Endothelial cell (in vitro differentiated cells): ENCODE data around the gene MADCAM1. TPM values are rescaled to one million over a fixed set of nuclear protein-coding genes. Genes with fewer than 3 reads are reported as not detected.

Experiments used
- DNase-seq: peaks from one replicate; pipeline ENCODE4 v3.0.0; 2021; ENCODE audit warnings: low spot score
- H3K27ac Mint-ChIP-seq: one replicate; pipeline ENCODE4 v1.8.0; 2021; ENCODE audit warnings: mixed read lengths, inconsistent platforms; ENCODE audit not compliant: unreplicated experiment
- H3K27me3 Mint-ChIP-seq: one replicate; pipeline ENCODE4 v1.8.0; 2021; ENCODE audit warnings: mild to moderate bottlenecking, moderate library complexity, mixed read lengths, inconsistent platforms; ENCODE audit not compliant: unreplicated experiment
- H3K36me3 Mint-ChIP-seq: one replicate; pipeline ENCODE4 v1.8.0; 2021; ENCODE audit warnings: mild to moderate bottlenecking, low read depth, mixed read lengths, inconsistent platforms; ENCODE audit not compliant: unreplicated experiment
- H3K4me1 Mint-ChIP-seq: one replicate; pipeline ENCODE4 v1.8.0; 2021; ENCODE audit warnings: mild to moderate bottlenecking, mixed read lengths, inconsistent platforms; ENCODE audit not compliant: unreplicated experiment
- H3K4me3 Mint-ChIP-seq: one replicate; pipeline ENCODE4 v1.8.0; 2021; ENCODE audit warnings: mild to moderate bottlenecking, mixed read lengths, inconsistent platforms; ENCODE audit not compliant: unreplicated experiment
- H3K9me3 Mint-ChIP-seq: one replicate; pipeline ENCODE4 v1.8.0; 2021; ENCODE audit warnings: mixed read lengths, inconsistent platforms; ENCODE audit not compliant: unreplicated experiment
- CTCF ChIP-seq: fragments of 200-600 bp; sonication (generic); IDR thresholded peaks from one replicate; pipeline ENCODE4 v1.5.0; 2021; ENCODE audit warnings: antibody characterized with exemption; ENCODE audit not compliant: unreplicated experiment
- total RNA-seq: library from RNA; stranded (reverse); fragmentation: NEBNext Ultra II Directional; extraction: Animal tissue kit (Norgen Biotek cat#: 25700); gene quantifications from one replicate; pipeline ENCODE4 v1.2.1, GENCODE V29; 2021; ENCODE audit not compliant: unreplicated experiment

The MADCAM1 gene
- total RNA-seq, 1 donor from 2014 or later, result 6.5 TPM

GRCh38 chr19:498511-498891 is 2.2 kb downstream of the MADCAM1 start:
- H3K27ac Mint-ChIP-seq, result no peak overlapping the region
- no peak overlapping the region for H3K4me3 Mint-ChIP-seq
- H3K9me3 Mint-ChIP-seq, result no peaks in the 10 kb centered on the region
- H3K36me3 Mint-ChIP-seq, result peaks cover 12% of the 10 kb centered on the region
- peaks cover 21% of the 10 kb centered on the region for H3K27me3 Mint-ChIP-seq
- no peak for TF ChIP-seq CTCF
- peaks cover 12% of the 10 kb centered on the region for H3K4me1 Mint-ChIP-seq
- DNase-seq, result no peak

GRCh38 chr19:498977-499623 is 2.8 kb downstream of the MADCAM1 start:
- Mint-ChIP-seq H3K36me3 (peaks cover 9% of the 10 kb centered on the region), H3K27ac (peak overlapping the region; percentile 25), H3K27me3 (peaks cover 21% of the 10 kb centered on the region), H3K4me1 (peaks cover 8% of the 10 kb centered on the region), H3K9me3 (no peaks in the 10 kb centered on the region), H3K4me3 (peak overlapping the region; percentile 77)
- no peak for DNase-seq
- no peak for TF ChIP-seq CTCF

- no peak for DNase-seq
- no peak overlapping the region for H3K4me3 Mint-ChIP-seq
- H3K4me1 Mint-ChIP-seq, result peaks cover 16% of the 10 kb centered on the region
- peaks cover 21% of the 10 kb centered on the region for H3K27me3 Mint-ChIP-seq
- no peak for TF ChIP-seq CTCF
- no peak overlapping the region for H3K27ac Mint-ChIP-seq
- H3K36me3 Mint-ChIP-seq, result peaks cover 9% of the 10 kb centered on the region
- no peaks in the 10 kb centered on the region for H3K9me3 Mint-ChIP-seq
Measured at GRCh38 chr19:501646-502045, 5.4 kb downstream of the MADCAM1 start.

- Mint-ChIP-seq H3K27me3 (peaks cover 23% of the 10 kb centered on the region), H3K9me3 (no peaks in the 10 kb centered on the region), H3K36me3 (peaks cover 10% of the 10 kb centered on the region), H3K27ac (no peak overlapping the region), H3K4me3 (no peak overlapping the region), H3K4me1 (peaks cover 19% of the 10 kb centered on the region)
- no peak for TF ChIP-seq CTCF
- no peak for DNase-seq
Measured at GRCh38 chr19:504616-505015, 8.3 kb downstream of the MADCAM1 start.

GRCh38 chr19:506404-507285 is 10.4 kb downstream of the MADCAM1 start:
- peaks cover 19% of the 10 kb centered on the region for H3K27me3 Mint-ChIP-seq
- peak; percentile 88 for TF ChIP-seq CTCF
- peaks cover 10% of the 10 kb centered on the region for H3K36me3 Mint-ChIP-seq
- peak; percentile 90 for DNase-seq
- H3K27ac Mint-ChIP-seq, result peak overlapping the region; percentile 99
- no peaks in the 10 kb centered on the region for H3K9me3 Mint-ChIP-seq
- H3K4me3 Mint-ChIP-seq, result peak overlapping the region; percentile 95
- H3K4me1 Mint-ChIP-seq, result peaks cover 27% of the 10 kb centered on the region
